Right renal cortex interstitium (tissue), 3 donors: ENCODE data around the gene GNB1L. TPM values are rescaled to one million over a fixed set of nuclear protein-coding genes. Genes with fewer than 3 reads are reported as not detected.
"Not testable (repeated sequence)": the region's sequence is repeated elsewhere in the genome, so short reads cannot be mapped to it uniquely, and the experiment has no call there.

Experiments
- DNase-seq, 3 donors: peaks; one replicate each; pipeline ENCODE4 v3.0.0-alpha.2; 2013; ENCODE audit warnings: low read depth in 3 of 3, low spot score in 2 of 3
- polyA plus RNA-seq, 3 donors: library from polyadenylated mRNA; unstranded; fragments of 120-200 nt; gene quantifications; one replicate each; pipeline ENCODE4 v1.2.1, GENCODE V29; 2013; ENCODE audit not compliant: insufficient read length in 3 of 3

Gene GNB1L
- polyA plus RNA-seq, 3 donors, result 2.3 to 3.5 (median 3.2) TPM

DNA sequence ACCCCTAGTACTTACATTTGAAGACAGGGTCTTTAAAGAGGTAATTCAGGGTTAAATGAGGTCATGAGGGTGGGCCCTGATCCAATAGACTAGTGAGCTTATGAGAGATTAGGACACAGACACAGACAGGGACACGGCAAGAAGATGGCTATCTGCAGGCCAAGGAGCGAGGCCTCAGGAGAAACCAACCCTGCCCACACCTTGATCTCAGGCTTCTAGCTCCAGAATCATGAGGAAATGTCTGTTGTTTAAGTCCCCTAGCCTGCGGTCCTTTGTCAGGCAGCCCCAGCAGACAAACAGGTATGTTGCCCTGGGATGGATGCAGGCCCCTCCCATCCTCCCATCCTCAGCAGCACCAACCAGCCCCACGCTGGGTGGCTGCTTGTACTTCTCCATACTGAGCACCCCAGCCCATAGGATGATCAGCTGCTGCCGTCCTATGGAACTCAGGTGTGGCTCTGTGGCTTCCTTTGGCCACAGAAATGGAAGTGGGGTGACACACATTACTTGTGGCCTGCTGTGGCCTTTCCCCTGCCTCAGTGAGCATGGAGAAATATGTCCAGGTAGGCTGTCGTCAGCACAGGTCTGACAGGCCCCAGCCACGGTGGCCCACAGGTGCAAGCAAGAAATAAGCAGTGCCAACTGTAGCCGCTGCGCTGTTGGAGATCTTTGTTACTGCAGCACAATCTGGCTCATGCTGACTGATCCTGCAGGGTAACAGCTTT lies 7.9 kb downstream of the GNB1L start:
- DNase-seq, result no peak

GRCh38 chr22:19845054-19845722 lies 9.5 kb downstream of the GNB1L start:
- DNase-seq, result no peak

DNA sequence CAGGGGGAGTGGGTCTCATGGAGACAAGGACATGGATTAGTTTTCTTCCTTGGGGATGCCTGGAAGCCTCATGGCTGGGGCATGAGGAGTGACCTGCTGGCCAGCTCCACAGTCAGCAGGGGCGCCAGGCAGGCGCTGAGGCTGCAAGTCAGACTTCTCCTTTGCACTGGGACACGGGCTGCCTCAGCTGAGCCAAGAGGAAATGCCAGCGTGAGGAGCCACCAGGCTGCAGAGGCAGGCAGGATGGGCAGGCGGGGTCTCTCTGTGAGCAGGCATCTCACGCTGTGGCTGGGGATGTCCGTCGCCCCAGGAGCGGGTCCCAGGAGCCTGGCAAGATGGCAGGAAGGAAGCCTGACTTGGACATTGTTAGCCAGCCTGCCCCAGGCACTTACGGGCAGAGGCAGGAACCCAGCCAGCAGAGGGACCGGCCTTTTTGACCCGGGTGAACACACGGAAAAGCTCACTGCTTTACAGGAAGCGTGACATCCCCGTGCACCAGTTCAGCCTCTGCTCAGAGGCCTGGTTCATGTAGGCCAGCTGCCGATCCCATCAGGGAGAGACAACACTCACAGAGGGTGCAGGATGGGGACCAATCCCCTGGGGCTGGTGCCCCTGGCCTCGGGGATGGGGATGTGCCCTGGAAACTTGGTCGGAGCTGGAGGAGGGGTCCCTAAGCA lies 10.2 kb downstream of the GNB1L start:
- DNase-seq, result no peak

DNA sequence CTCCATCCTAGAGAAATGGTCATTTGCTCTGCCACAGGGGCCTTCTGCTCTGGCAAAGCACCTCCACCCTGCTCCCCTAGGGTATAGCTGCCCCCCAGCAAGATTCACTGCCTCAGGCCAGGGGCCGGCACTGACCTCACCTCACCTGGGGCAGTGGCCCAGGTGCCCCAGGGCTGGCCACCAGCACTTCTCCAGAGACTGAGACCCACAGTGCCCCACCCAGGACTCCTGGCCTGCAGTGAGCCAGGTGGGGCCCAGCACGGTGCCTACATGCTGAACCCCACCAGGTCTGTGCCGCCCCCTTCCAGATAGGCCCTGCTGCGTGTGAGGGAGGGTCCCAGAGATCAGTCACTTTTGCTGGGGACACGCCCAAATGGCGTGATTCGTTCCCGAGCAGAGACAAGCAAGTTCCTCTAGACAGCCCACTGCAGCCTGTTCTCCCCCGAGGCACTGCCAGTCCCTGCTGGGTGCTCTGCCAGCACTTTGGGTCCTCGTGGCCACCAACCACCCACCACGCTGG lies 10.8 kb downstream of the GNB1L start:
- no peak for DNase-seq

GRCh38 chr22:19843107-19843856 lies 11.4 kb downstream of the GNB1L start:
- no peak for DNase-seq

DNA sequence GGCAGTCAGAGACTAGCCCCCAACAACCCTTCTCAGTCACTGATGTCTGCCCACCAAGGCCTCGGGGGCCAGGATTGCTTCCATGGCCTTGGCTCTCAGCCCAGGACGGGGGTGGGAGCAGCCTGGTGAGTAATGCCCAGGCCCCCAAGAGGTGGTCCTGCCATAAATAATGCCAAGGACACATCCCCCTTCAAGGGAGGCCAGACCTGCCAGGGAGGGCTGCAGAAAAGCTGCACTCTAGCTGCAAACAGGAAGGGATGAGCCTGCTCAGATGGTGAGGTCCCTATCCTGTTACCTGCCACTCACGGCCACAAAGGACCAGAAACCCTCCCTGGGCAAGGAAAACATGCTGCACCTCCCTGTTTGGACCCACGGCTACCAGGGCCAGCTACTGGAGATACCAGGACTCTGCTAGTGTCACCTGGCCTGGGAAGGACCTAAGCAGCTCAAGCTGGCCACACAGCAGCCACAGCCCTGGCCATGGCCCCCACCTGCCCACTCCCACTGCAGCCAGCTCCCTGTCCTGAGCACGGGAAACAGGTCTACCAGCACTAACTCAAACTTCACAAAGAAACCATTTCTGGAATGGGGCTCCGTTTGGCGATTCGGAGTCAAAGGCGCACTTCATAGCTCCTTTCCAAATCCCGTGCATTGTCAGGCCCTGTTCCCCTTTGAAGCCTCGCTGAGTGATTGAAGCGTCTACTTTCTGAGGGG lies 12.1 kb downstream of the GNB1L start:
- no peak for DNase-seq

- DNase-seq, result no peak
Observed at GRCh38 chr22:19841641-19842392, 12.9 kb downstream of the GNB1L start.

- no peak for DNase-seq
Observed at GRCh38 chr22:19840955-19841640, 13.6 kb downstream of the GNB1L start.

DNA sequence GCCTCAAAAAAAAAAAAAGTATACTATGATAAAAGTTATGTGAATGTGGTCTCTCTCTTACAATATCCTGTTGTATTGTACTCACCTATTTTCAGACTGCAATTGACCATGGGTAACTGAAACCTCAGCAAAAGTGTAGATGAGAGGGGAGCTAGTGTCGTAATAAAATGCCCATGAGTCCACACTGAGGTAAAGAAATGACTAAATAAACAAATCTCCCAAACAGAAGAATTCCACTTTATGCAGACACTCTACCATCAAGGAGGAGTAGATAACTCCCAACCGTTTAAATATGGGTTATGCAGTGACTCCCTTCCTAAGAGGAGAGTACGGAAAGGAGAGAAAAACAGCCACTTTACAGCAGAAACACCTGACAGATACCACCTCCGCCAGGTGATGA lies 14.6 kb downstream of the GNB1L start:
- DNase-seq, result no peak

DNA sequence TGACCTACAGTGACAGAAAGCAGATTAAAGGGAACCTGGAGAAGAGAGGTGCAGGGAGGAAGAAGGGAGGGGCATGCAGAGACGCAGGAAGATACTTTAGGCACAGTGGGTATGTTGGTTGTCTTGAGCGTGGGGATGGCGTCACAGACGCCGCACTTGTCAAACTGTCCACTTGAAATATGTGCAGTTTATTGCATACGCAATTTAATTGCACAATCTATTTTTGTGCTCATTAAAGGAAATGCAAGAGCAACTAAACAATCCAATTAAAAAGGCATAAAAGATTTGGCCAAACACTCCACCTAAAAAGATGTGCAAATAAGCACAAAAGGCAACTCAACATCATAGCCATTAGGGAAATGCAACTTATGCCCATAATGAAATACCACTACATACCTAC lies 16.8 kb downstream of the GNB1L start:
- no peak for DNase-seq

DNA sequence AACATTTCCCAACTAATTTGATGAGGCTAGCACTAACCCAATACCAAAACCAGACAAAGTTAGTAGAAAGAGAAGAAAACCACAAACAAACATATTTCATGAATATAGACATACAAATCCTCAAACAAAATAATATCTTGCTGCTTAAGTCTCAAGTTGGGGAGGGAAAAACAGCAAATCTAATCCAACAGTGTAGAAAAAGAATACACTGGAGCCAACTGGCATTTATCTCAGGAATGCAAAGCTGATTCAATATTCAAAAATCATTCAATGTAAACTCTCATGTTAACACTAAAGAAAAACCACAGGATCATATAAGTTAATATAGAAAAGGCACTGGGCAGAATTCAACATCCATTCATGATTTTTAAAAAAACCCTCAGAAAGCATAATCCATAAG lies 18.2 kb downstream of the GNB1L start:
- DNase-seq, result no peak

DNA sequence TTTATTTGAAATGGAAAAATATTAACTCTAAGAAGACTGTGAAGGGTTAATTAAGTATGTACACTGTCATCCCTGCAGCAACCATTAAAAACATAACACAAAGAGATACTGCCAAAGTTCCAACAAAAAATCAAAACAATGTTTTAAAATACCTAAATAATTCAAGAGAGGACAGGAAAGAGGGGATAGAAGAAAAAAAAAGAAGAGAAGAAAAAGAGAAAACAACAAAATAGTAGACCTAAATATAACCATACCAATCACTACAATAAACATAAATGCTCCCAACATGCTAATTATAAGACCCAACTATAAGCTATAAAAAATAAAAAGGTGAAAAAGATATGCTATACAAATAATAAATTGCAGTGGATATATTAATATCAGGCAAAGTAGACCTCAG lies 20.1 kb downstream of the GNB1L start:
- no peak for DNase-seq

GRCh38 chr22:19833327-19833726 lies 21.3 kb downstream of the GNB1L start:
- DNase-seq, result not testable (repeated sequence)

DNA sequence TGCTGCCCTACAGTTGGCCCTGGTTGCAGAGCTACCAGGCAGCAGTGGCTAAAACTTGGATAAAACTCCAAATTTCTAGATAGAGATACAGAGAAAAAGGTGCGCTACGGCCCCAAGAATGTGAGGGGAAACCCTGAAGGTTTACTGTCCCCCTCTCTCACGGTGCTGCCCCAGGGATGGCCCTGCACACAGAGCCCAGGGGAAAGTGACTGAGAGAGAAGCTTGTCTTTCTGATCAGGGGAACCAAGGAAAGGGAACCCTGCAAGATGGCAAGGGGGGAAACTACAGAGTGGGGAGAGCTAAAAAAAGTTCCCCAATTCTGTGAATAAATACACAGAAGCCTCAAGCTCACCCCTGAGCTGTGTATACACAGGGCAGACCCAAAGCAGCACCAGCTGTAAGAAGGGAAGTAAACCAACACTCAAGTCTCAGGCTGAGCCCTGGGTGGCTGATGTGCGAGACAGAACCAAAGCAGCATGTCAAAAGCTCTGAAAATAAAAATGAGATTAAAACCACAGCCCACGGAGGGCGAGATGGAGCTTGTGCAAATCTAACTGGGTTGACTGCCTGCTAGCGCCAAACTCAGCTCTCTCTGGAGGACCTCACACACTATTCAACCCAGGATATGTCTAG lies 22.1 kb downstream of the GNB1L start:
- DNase-seq, result no peak

DNA sequence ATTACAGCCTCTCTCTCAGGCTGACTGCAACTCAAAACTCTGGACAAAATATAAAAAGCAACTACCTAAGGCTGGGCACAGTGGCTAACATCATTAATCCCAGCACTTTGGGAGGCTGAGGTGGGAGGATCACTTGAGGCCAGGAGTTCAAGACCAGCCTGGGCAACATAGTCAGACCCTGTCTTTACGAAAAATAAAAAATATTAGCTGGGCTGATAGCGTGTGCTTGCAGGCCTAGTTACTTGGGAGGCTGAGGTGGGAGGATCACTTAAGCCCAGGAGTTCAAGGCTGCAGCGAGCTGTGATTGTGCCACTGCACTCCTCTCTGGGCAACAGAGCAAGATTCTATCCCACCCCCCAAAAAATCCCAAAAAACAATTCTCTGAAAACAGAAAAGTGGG lies 22.7 kb downstream of the GNB1L start:
- not testable (repeated sequence) for DNase-seq

- no peak for DNase-seq
Observed at GRCh38 chr22:19831016-19831415, 23.7 kb downstream of the GNB1L start.

DNA sequence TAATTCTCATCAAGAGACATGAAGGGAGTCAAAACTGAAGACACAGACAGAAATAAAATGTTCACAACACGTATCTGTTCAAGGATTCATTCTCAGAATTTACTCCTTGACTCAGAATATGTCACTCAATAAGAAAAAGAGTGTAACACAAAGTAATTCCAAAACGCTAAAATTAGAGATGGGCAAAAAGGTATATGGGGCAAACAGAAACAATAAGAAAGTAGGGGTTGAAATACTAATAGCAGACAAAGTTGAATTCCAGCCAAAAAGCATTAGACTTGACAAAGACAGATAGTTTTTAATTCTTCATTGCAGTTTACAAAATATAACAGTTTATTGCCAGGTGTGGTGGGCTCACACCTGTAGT lies 26.7 kb downstream of the GNB1L start:
- no peak for DNase-seq

- no peak for DNase-seq
Observed at GRCh38 chr22:19827341-19828034, 27.2 kb downstream of the GNB1L start.
